ENCODE measurements around the gene ELP5. TPM values are rescaled to one million over a fixed set of nuclear protein-coding genes. Genes with fewer than 3 reads are reported as not detected.
A peak's percentile ranks its signal among the peaks of the same experiment; 100 is the strongest.

ELP5 gene
- total and polyA plus RNA-seq, 10 of the 15 experiments (the other 5 are each of a cell fraction or from before 2014, with no cell fraction given): 41.1 to 109 (median 77.5) TPM

GRCh38 chr17:7236808-7237207 lies 15.2 kb upstream of the ELP5 start (continued):
- no peak for TF ChIP-seq ELK1 (IDR thresholded peaks at IDR 0.05; ENCODE audit: low read depth, low read length)
- TF ChIP-seq PAX8 (IDR thresholded peaks at IDR 0.05): no peak
- TF ChIP-seq SMARCA5 (IDR thresholded peaks at IDR 0.05): no peak
- TF ChIP-seq MYB (IDR thresholded peaks at IDR 0.05; ENCODE audit: borderline replicate concordance, low read depth, low read length): no peak
- TF ChIP-seq CREM (IDR thresholded peaks at IDR 0.05; ENCODE audit: low read depth): no peak
- TF ChIP-seq STAT3 (IDR thresholded peaks at IDR 0.05; ENCODE audit: low read depth, low read length): no peak

GRCh38 chr17:7237266-7237760 lies 14.7 kb upstream of the ELP5 start:
- ChIA-PET SMC1A (ENCODE audit: uncharacterized antibody, unreplicated experiment) (interaction anchor here (1.1 to 2.0 kb wide), 2 partner anchors 16 to 18 kb away, joined by 3 to 4 read pairs; partner anchors contain the start of genes ACADVL and DLG4), RAD21 (ENCODE audit: unreplicated experiment) (interaction anchor here (1.2 to 6.3 kb wide), 4 partner anchors 12 to 114 kb away, joined by 3 to 51 read pairs (median 6); partner anchors contain the start of genes ACADVL, CTDNEP1, DLG4 and ELP5), POLR2A (interaction anchor here (0.8 to 7.3 kb wide), 5 partner anchors 13 to 199 kb away, joined by 3 to 99 read pairs (median 3); partner anchors contain the start of genes ACADVL, CTDNEP1, DLG4 and ELP5), CTCF (interaction anchor here (0.5 to 6.0 kb wide), 4 partner anchors 17 to 191 kb away, joined by 3 to 70 read pairs (median 7); partner anchors contain the start of genes ACADVL and DLG4)
- in situ Hi-C loops (cut with MboI) (no loop called here), intact Hi-C loops (cut with micrococcal nuclease; ENCODE audit: unreplicated experiment) (no loop called here)
- Histone ChIP-seq H3K9me3 (replicated peaks; ENCODE audit: control insufficient read depth, insufficient read depth, low read length) (no peaks in the 10 kb centered on the region), H3K4me1 (ENCODE audit: control insufficient read depth, insufficient read depth, low read length) (peaks cover 29% of the 10 kb centered on the region), H3K9ac (ENCODE audit: control insufficient read depth, insufficient read depth, low read length) (peak overlapping the region; percentile 70; the same call in 1 of the 2 replicates), H4K20me1 (ENCODE audit: control insufficient read depth, insufficient read depth) (no peaks in the 10 kb centered on the region), H3K79me2 (ENCODE audit: control insufficient read depth, insufficient read depth, low read length) (peaks cover 66% of the 10 kb centered on the region), H3K4me2 (ENCODE audit: control insufficient read depth, insufficient read depth) (peak overlapping the region; percentile 49), H3K36me3 (ENCODE audit: control insufficient read depth in 2 of 2, insufficient read depth in 2 of 2, low read length in 1 of 2) (peaks cover 6 to 14% of the 10 kb centered on the region in 2 experiments), H3K27me3 (replicated peaks in 1 of 2; ENCODE audit: control insufficient read depth in 2 of 2, insufficient read depth in 2 of 2, low read length in 1 of 2) (no peaks in the 10 kb centered on the region), H3K4me3 (peak overlapping the region; percentile 70), H3K27ac (ENCODE audit: control insufficient read depth, insufficient read depth) (peak overlapping the region; percentile 74; the same call in 1 of the 2 replicates), H2AFZ (ENCODE audit: control insufficient read depth, low read depth, low read length) (no peak overlapping the region)
- FAIRE-seq (no peak), ATAC-seq (no peak), DNase-seq (ENCODE audit: low read depth, low spot score) (no peak)
- WGBS (ENCODE audit: insufficient coverage, insufficient replicate concordance, low lambda C conversion rate, missing lambda C conversion rate): 34% methylated on average over 6 of the region's 6 CpGs
- BruUV-seq (replicated peaks): no TSS peak
- no peak for TF ChIP-seq FOXM1 (IDR thresholded peaks at IDR 0.05; ENCODE audit: low read depth, low read length)
- no peak for TF ChIP-seq BCL3 (IDR thresholded peaks at IDR 0.05; ENCODE audit: borderline replicate concordance, insufficient read depth, low read depth, low read length, poor library complexity, severe bottlenecking)
- no peak for TF ChIP-seq ZNF207 (IDR thresholded peaks at IDR 0.05; ENCODE audit: borderline replicate concordance)
- no peak for TF ChIP-seq RBBP5 (conservative IDR thresholded peaks at IDR 0.05)
- no peak for TF ChIP-seq CEBPZ (IDR thresholded peaks at IDR 0.05; ENCODE audit: low read depth, low read length)
- TF ChIP-seq ZBTB11 (CRISPR knock-in tag; IDR thresholded peaks at IDR 0.05): no peak
- no peak for TF ChIP-seq WRNIP1 (IDR thresholded peaks at IDR 0.05; ENCODE audit: borderline replicate concordance, low read depth, low read length)
